H1 (cell line): ENCODE data around the gene HECTD4. TPM values are rescaled to one million over a fixed set of nuclear protein-coding genes. Genes with fewer than 3 reads are reported as not detected.

Experiments
- CTCF ChIA-PET: fragments of 300-600 bp; sonication (Branson Sonifier 250); formaldehyde crosslinking; loops from one replicate; lab custom pipeline; 2021; ENCODE audit not compliant: partially characterized antibody; lab: Charles Lee
- POLR2A ChIA-PET: fragments of 300-600 bp; sonication (Branson Sonifier 250); formaldehyde crosslinking; loops from one replicate; lab custom pipeline; 2021; ENCODE audit warnings: inconsistent platforms; ENCODE audit not compliant: partially characterized antibody; lab: Charles Lee
- DNase-seq, 2 experiments: peaks; one replicate each; pipeline versions ENCODE4 v3.0.0 to v3.0.0-alpha.2; 2010 to 2022; ENCODE audit warnings: low spot score in 2 of 2, low read depth in 1 of 2, mixed read lengths in 1 of 2
- FAIRE-seq: peaks from 2 replicates; lab custom pipeline; 2011; peaks lifted over from hg19 to GRCh38; lab: Jason Lieb, UNC
- H2AFZ ChIP-seq: 2 replicates; pipeline ENCODE4 v1.8.1; 2012; ENCODE audit warnings: low read length, inconsistent platforms
- H2AK5ac ChIP-seq: 2 replicates; pipeline ENCODE4 v1.6.1; 2013; ENCODE audit warnings: low read depth, low read length
- H2BK120ac ChIP-seq: replicated peaks from 2 replicates; pipeline ENCODE3; 2013; ENCODE audit warnings: low read depth, low read length, inconsistent platforms
- H2BK12ac ChIP-seq: 2 replicates; pipeline ENCODE4 v1.6.1; 2013; ENCODE audit warnings: low read depth, low read length
- H2BK15ac ChIP-seq: 2 replicates; pipeline ENCODE4 v1.6.1; 2013; ENCODE audit warnings: low read length
- H2BK20ac ChIP-seq: 2 replicates; pipeline ENCODE4 v1.6.1; 2013; ENCODE audit warnings: low read length
- H2BK5ac ChIP-seq: 2 replicates; pipeline ENCODE4 v1.6.1; 2013; ENCODE audit warnings: low read depth, low read length
- H3K14ac ChIP-seq: 2 replicates; pipeline ENCODE4 v1.6.1; 2013; ENCODE audit warnings: inconsistent platforms; ENCODE audit not compliant: insufficient read length
- H3K18ac ChIP-seq: 2 replicates; pipeline ENCODE4 v1.6.1; 2013; ENCODE audit warnings: low read length; ENCODE audit errors: extremely low read depth
- H3K23ac ChIP-seq: 2 replicates; pipeline ENCODE4 v1.6.1; 2013; ENCODE audit warnings: inconsistent platforms; ENCODE audit not compliant: insufficient read length
- H3K23me2 ChIP-seq: 2 replicates; pipeline ENCODE4 v1.6.1; 2013; ENCODE audit warnings: low read depth, low read length
- H3K27ac ChIP-seq: 2 replicates; pipeline ENCODE4 v1.6.1; 2011; ENCODE audit warnings: low read depth, low read length, inconsistent platforms
- H3K27me3 ChIP-seq, 4 experiments: replicated peaks in 1 of 4; 1 replicate in 1 of 4; 2 replicates in 3 of 4; pipeline versions ENCODE4 v1.6.1 to v1.8.1; 2011 to 2013; ENCODE audit warnings: low read length in 3 of 4, mild to moderate bottlenecking in 3 of 4, inconsistent platforms in 2 of 4, mixed read lengths in 2 of 4, moderate library complexity in 1 of 4; ENCODE audit not compliant: control insufficient read depth in 3 of 4, insufficient read depth in 3 of 4; ENCODE audit errors: extremely low read depth in 1 of 4
- H3K36me3 ChIP-seq, 4 experiments: 2 replicates each; pipeline versions ENCODE4 v1.6.1 to v1.8.1; 2011 to 2013; ENCODE audit warnings: mild to moderate bottlenecking in 4 of 4, low read length in 3 of 4, moderate library complexity in 2 of 4, control low read depth in 1 of 4, inconsistent platforms in 1 of 4; ENCODE audit not compliant: insufficient read depth in 4 of 4, control insufficient read depth in 2 of 4
- H3K4ac ChIP-seq: replicated peaks from 2 replicates; pipeline ENCODE3; 2013; ENCODE audit warnings: low read length, low read depth, mixed read lengths, inconsistent platforms; ENCODE audit not compliant: insufficient read length
- H3K4me1 ChIP-seq, 4 experiments: replicated peaks in 1 of 4; 1 replicate in 1 of 4; 2 replicates in 3 of 4; pipeline versions ENCODE4 v1.6.1 to v1.8.1; 2011 to 2013; ENCODE audit warnings: low read length in 3 of 4, inconsistent platforms in 2 of 4, mixed read lengths in 1 of 4; ENCODE audit not compliant: insufficient read depth in 4 of 4, control insufficient read depth in 3 of 4
- H3K4me2 ChIP-seq, 2 experiments: 2 replicates each; pipeline versions ENCODE4 v1.6.1 to v1.8.1; 2011 to 2013; ENCODE audit warnings: low read depth in 2 of 2, low read length in 2 of 2, control low read depth in 1 of 2, inconsistent platforms in 1 of 2, mild to moderate bottlenecking in 1 of 2; ENCODE audit not compliant: insufficient read depth in 1 of 2
- H3K4me3 ChIP-seq, 4 experiments: fragments of 200-600, 300-600 bp in 1 of 4; sonication (generic), shearing (Covaris generic), sonication (Bioruptor Twin) in 1 of 4; 2 replicates each; pipeline versions ENCODE4 v1.5.1 to v1.8.1; 2011 to 2016; ENCODE audit warnings: low read length in 4 of 4, low read depth in 3 of 4, control low read depth in 2 of 4, inconsistent platforms in 2 of 4, mild to moderate bottlenecking in 2 of 4, mixed read lengths in 1 of 4, moderate library complexity in 1 of 4; ENCODE audit not compliant: insufficient read depth in 2 of 4; ENCODE audit errors: extremely low read depth in 1 of 4
- H3K56ac ChIP-seq: replicated peaks from 2 replicates; pipeline ENCODE3; 2013; ENCODE audit warnings: low read depth, mild to moderate bottlenecking, mixed read lengths, low read length, inconsistent platforms; ENCODE audit not compliant: insufficient read length
- H3K79me1 ChIP-seq: 2 replicates; pipeline ENCODE4 v1.6.1; 2013; ENCODE audit warnings: low read depth, low read length, control low read depth
- H3K79me2 ChIP-seq, 2 experiments: 2 replicates each; pipeline versions ENCODE4 v1.6.1 to v1.8.1; 2012 to 2013; ENCODE audit warnings: low read length in 2 of 2, mild to moderate bottlenecking in 2 of 2, inconsistent platforms in 1 of 2; ENCODE audit not compliant: insufficient read depth in 2 of 2, control insufficient read depth in 1 of 2
- H3K9ac ChIP-seq, 4 experiments: replicated peaks in 1 of 4; 1 replicate in 1 of 4; 2 replicates in 3 of 4; pipeline versions ENCODE4 v1.6.1 to v1.8.1; 2011 to 2013; ENCODE audit warnings: low read depth in 3 of 4, low read length in 3 of 4, control low read depth in 2 of 4, mild to moderate bottlenecking in 2 of 4, moderate library complexity in 2 of 4, inconsistent platforms in 1 of 4; ENCODE audit errors: extremely low read depth in 1 of 4
- H3K9me3 ChIP-seq, 2 experiments: 2 replicates each; pipeline versions ENCODE4 v1.6.1 to v1.8.1; 2012 to 2013; ENCODE audit warnings: mild to moderate bottlenecking in 2 of 2, moderate library complexity in 2 of 2, control low read depth in 1 of 2, inconsistent platforms in 1 of 2, low read depth in 1 of 2, low read length in 1 of 2, mixed read lengths in 1 of 2; ENCODE audit not compliant: insufficient read depth in 2 of 2
- H4K20me1 ChIP-seq, 2 experiments: replicated peaks in 1 of 2; 2 replicates each; pipeline versions ENCODE3 to v1.8.1; 2011 to 2013; ENCODE audit warnings: inconsistent platforms in 2 of 2, low read length in 2 of 2, mild to moderate bottlenecking in 1 of 2; ENCODE audit not compliant: insufficient read depth in 2 of 2, control insufficient read depth in 1 of 2
- H4K5ac ChIP-seq: 2 replicates; pipeline ENCODE4 v1.6.1; 2013; ENCODE audit warnings: low read length, low read depth, mixed read lengths, inconsistent platforms; ENCODE audit not compliant: insufficient read length
- H4K8ac ChIP-seq: 2 replicates; pipeline ENCODE4 v1.8.0; 2013; ENCODE audit warnings: mild to moderate bottlenecking, moderate library complexity, low read length, inconsistent platforms; ENCODE audit not compliant: insufficient read depth; ENCODE audit errors: extremely low read depth
- H4K91ac ChIP-seq: replicated peaks from 2 replicates; pipeline ENCODE3; 2013; ENCODE audit warnings: low read length, mixed read lengths, inconsistent platforms; ENCODE audit not compliant: insufficient read length
- EGR1 ChIP-seq: IDR thresholded peaks from 2 replicates; pipeline ENCODE4 v1.6.1; 2011; ENCODE audit warnings: low read depth, low read length, borderline replicate concordance
- HDAC2 ChIP-seq, 2 experiments: fragments of 300-600 bp in 1 of 2; sonication (generic) in 1 of 2; IDR thresholded peaks; 2 replicates each; pipeline ENCODE4 v1.6.1; 2011 to 2012; ENCODE audit warnings: low read depth in 2 of 2, low read length in 2 of 2, mild to moderate bottlenecking in 2 of 2, moderate library complexity in 2 of 2, borderline replicate concordance in 1 of 2, inconsistent platforms in 1 of 2
- NANOG ChIP-seq: IDR thresholded peaks from 2 replicates; pipeline ENCODE4 v1.6.1; 2011; ENCODE audit warnings: low read length, low read depth, mild to moderate bottlenecking, inconsistent platforms; ENCODE audit not compliant: insufficient read depth, poor library complexity, severe bottlenecking
- SP1 ChIP-seq: IDR thresholded peaks from 2 replicates; pipeline ENCODE4 v1.6.1; 2011; ENCODE audit warnings: low read depth, low read length
- TBP ChIP-seq: IDR thresholded peaks from 2 replicates; pipeline ENCODE4 v1.6.1; 2011; ENCODE audit warnings: low read depth, low read length, improper control_type of control experiment
- USF2 ChIP-seq: IDR thresholded peaks from 2 replicates; pipeline ENCODE4 v1.6.1; 2011; ENCODE audit warnings: low read length, improper control_type of control experiment
- WGBS, 2 experiments: shearing (Covaris generic) in 1 of 2; methylation state at CpG; one replicate each; pipeline versions ENCODE4 v1.1.6 to v1.1.7; 2013 to 2015; ENCODE audit warnings: low lambda C conversion rate in 2 of 2, mixed read lengths in 2 of 2, inconsistent platforms in 1 of 2, low coverage in 1 of 2, missing lambda C conversion rate in 1 of 2; ENCODE audit not compliant: insufficient replicate concordance in 2 of 2, insufficient coverage in 1 of 2, insufficient read length in 1 of 2; ENCODE audit errors: extremely low coverage in 1 of 2, missing lambda C conversion rate in 1 of 2; 5-methylcytosine and 5-hydroxymethylcytosine counted together
- polyA plus RNA-seq, 7 experiments: library from polyadenylated mRNA; depleted of rRNA in 3 of 7; stranded (reverse) in 5 of 7; unstranded in 2 of 7; fragments of >200 nt in 5 of 7; fragments of 200-250 nt in 2 of 7; gene quantifications; 1 replicate in 5 of 7; 2 replicates in 1 of 7; 4 replicates in 1 of 7; pipeline versions ENCODE4 v1.2.1 to v1.2.3, GENCODE V29; 2011 to 2013; ENCODE audit warnings: missing spikeins in 2 of 7, mixed read lengths in 2 of 7
- total RNA-seq: library from RNA; stranded (reverse); fragmentation: NEBNext Ultra II Directional; extraction: Animal tissue kit (Norgen Biotek cat#: 25700); gene quantifications from 2 replicates; pipeline ENCODE4 v1.2.1, GENCODE V29; 2021

The HECTD4 gene
- total and polyA plus RNA-seq, 2 of the 8 experiments (the other 6 are each of a cell fraction or from before 2014, with no cell fraction given), result 6.5 to 33.7 TPM

GRCh38 chr12:112308652-112309051 lies 73.6 kb downstream of the HECTD4 start:
- no peaks in the 10 kb centered on the region for H3K79me1 ChIP-seq
- no peak overlapping the region for H3K18ac ChIP-seq
- H3K56ac ChIP-seq, result no peak overlapping the region
- ChIA-PET POLR2A (interaction anchor here (0.6 kb wide), 1 partner anchor 63 kb away, joined by 3 read pairs; no protein-coding TSS in a partner anchor), CTCF (interaction anchor here (1.7 to 1.8 kb wide), 2 partner anchors 10 to 111 kb away, joined by 4 to 7 read pairs; no protein-coding TSS in a partner anchor)
- H3K4ac ChIP-seq, result no peak overlapping the region
- H4K20me1 ChIP-seq, result no peaks in the 10 kb centered on the region
- H2BK15ac ChIP-seq, result no peak overlapping the region
- H2BK20ac ChIP-seq, result no peak overlapping the region
- DNase-seq, result no peak
- no peak overlapping the region for H3K4me2 ChIP-seq
- no peak overlapping the region for H3K9ac ChIP-seq
- no peak overlapping the region for H3K23ac ChIP-seq
- FAIRE-seq, result no peak
- TF ChIP-seq HDAC2 (IDR thresholded peaks at IDR 0.05; ENCODE audit: borderline replicate concordance in 1 of 2, low read depth in 2 of 2, low read length in 2 of 2) (no peak), NANOG (no peak), TBP (no peak), USF2 (no peak), SP1 (no peak), EGR1 (no peak)
- no peak overlapping the region for H3K4me3 ChIP-seq
- no peak overlapping the region for H2BK120ac ChIP-seq
- H3K4me1 ChIP-seq, result no peaks in the 10 kb centered on the region
- no peak overlapping the region for H4K91ac ChIP-seq
- no peaks in the 10 kb centered on the region for H3K27me3 ChIP-seq
- no peak overlapping the region for H2AK5ac ChIP-seq
- H2BK5ac ChIP-seq, result no peak overlapping the region
- H3K23me2 ChIP-seq, result no peaks in the 10 kb centered on the region
- no peaks in the 10 kb centered on the region for H3K79me2 ChIP-seq
- peaks cover 0 to 8% (median 1%) of the 10 kb centered on the region in 4 experiments; a peak in 3 of 8 replicates for H3K36me3 ChIP-seq
- H4K8ac ChIP-seq, result no peak overlapping the region
- H2BK12ac ChIP-seq, result no peak overlapping the region
- no peak overlapping the region for H3K27ac ChIP-seq
- H3K14ac ChIP-seq, result no peak overlapping the region
- no peak overlapping the region for H4K5ac ChIP-seq
- H2AFZ ChIP-seq, result no peak overlapping the region
- WGBS, 2 experiments, result 93% methylated on average over 6 of the region's 6 CpGs; no CpG with 5 or more reads in 1 of the 2 experiments
- no peaks in the 10 kb centered on the region for H3K9me3 ChIP-seq
